ENCODE measurements around the gene SRBD1. TPM values are rescaled to one million over a fixed set of nuclear protein-coding genes. Genes with fewer than 3 reads are reported as not detected.

SRBD1 gene
- total RNA-seq, 2 donors from 2014 or later: 5.3 to 9.6 TPM

GRCh38 chr2:45588158-45588829 is 22.8 kb downstream of the SRBD1 start:
- no peak overlapping the region for H3K27ac ChIP-seq
- TF ChIP-seq, protein P1, sequence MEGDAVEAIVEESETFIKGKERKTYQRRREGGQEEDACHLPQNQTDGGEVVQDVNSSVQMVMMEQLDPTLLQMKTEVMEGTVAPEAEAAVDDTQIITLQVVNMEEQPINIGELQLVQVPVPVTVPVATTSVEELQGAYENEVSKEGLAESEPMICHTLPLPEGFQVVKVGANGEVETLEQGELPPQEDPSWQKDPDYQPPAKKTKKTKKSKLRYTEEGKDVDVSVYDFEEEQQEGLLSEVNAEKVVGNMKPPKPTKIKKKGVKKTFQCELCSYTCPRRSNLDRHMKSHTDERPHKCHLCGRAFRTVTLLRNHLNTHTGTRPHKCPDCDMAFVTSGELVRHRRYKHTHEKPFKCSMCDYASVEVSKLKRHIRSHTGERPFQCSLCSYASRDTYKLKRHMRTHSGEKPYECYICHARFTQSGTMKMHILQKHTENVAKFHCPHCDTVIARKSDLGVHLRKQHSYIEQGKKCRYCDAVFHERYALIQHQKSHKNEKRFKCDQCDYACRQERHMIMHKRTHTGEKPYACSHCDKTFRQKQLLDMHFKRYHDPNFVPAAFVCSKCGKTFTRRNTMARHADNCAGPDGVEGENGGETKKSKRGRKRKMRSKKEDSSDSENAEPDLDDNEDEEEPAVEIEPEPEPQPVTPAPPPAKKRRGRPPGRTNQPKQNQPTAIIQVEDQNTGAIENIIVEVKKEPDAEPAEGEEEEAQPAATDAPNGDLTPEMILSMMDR (IDR thresholded peaks at IDR 0.05): no peak
- no peak overlapping the region for H3K4me3 ChIP-seq
- H3K4me1 ChIP-seq: no peaks in the 10 kb centered on the region
- H3K27me3 ChIP-seq: no peaks in the 10 kb centered on the region
- no peaks in the 10 kb centered on the region for H3K9me3 ChIP-seq
- no peak for DNase-seq (ENCODE audit: low spot score)
- H3K36me3 ChIP-seq: no peaks in the 10 kb centered on the region

DNA sequence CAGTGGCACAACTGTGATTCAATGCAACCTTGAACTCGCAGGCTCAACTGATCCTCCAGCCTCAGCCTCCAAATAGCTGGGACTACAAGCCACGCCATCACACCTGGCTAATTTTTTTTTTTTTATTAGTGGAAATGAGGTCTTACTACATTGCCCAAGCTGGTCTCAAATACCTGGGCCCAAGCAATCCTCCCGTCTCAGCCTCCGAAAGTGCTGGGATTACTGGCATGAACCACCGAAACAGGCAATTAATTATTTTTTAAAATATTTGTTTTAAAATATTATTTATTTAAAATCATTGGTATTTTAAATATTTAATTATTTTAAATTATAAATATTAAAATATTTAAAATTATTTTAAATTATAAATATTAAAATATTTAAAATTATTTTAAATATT is 24.5 kb downstream of the SRBD1 start:
- H3K36me3 ChIP-seq: no peaks in the 10 kb centered on the region
- H3K27ac ChIP-seq: no peak overlapping the region
- DNase-seq (ENCODE audit: low spot score): peak; percentile 63
- no peaks in the 10 kb centered on the region for H3K4me1 ChIP-seq
- H3K4me3 ChIP-seq: no peak overlapping the region
- no peaks in the 10 kb centered on the region for H3K27me3 ChIP-seq
- TF ChIP-seq, protein P1 (IDR thresholded peaks at IDR 0.05): no peak
- no peaks in the 10 kb centered on the region for H3K9me3 ChIP-seq

- H3K27ac ChIP-seq: no peak overlapping the region
- no peaks in the 10 kb centered on the region for H3K4me1 ChIP-seq
- no peaks in the 10 kb centered on the region for H3K27me3 ChIP-seq
- DNase-seq (ENCODE audit: low spot score): no peak
- H3K4me3 ChIP-seq: no peak overlapping the region
- TF ChIP-seq, protein P1 (IDR thresholded peaks at IDR 0.05): peak; percentile 48 to 76
- H3K36me3 ChIP-seq: no peaks in the 10 kb centered on the region
- no peaks in the 10 kb centered on the region for H3K9me3 ChIP-seq
Measured at GRCh38 chr2:45585267-45585861, 25.7 kb downstream of the SRBD1 start.

- Histone ChIP-seq H3K4me3 (no peak overlapping the region), H3K36me3 (no peaks in the 10 kb centered on the region), H3K27me3 (no peaks in the 10 kb centered on the region), H3K27ac (no peak overlapping the region), H3K4me1 (no peaks in the 10 kb centered on the region), H3K9me3 (no peaks in the 10 kb centered on the region)
- TF ChIP-seq, protein P1 (IDR thresholded peaks at IDR 0.05): no peak
- DNase-seq (ENCODE audit: low spot score): no peak
Measured at GRCh38 chr2:45583977-45584376, 27.1 kb downstream of the SRBD1 start.

- H3K27ac ChIP-seq: no peak overlapping the region
- H3K9me3 ChIP-seq: no peaks in the 10 kb centered on the region
- H3K4me1 ChIP-seq: no peaks in the 10 kb centered on the region
- TF ChIP-seq, protein P1 (IDR thresholded peaks at IDR 0.05): no peak
- no peak overlapping the region for H3K4me3 ChIP-seq
- no peaks in the 10 kb centered on the region for H3K27me3 ChIP-seq
- DNase-seq (ENCODE audit: low spot score): no peak
- H3K36me3 ChIP-seq: no peaks in the 10 kb centered on the region
Measured at GRCh38 chr2:45582522-45582921, 28.5 kb downstream of the SRBD1 start.

Data from right atrium auricular region (tissue), 2 donors.